ENCODE data around the gene SLC49A3.

Gene SLC49A3

DNA sequence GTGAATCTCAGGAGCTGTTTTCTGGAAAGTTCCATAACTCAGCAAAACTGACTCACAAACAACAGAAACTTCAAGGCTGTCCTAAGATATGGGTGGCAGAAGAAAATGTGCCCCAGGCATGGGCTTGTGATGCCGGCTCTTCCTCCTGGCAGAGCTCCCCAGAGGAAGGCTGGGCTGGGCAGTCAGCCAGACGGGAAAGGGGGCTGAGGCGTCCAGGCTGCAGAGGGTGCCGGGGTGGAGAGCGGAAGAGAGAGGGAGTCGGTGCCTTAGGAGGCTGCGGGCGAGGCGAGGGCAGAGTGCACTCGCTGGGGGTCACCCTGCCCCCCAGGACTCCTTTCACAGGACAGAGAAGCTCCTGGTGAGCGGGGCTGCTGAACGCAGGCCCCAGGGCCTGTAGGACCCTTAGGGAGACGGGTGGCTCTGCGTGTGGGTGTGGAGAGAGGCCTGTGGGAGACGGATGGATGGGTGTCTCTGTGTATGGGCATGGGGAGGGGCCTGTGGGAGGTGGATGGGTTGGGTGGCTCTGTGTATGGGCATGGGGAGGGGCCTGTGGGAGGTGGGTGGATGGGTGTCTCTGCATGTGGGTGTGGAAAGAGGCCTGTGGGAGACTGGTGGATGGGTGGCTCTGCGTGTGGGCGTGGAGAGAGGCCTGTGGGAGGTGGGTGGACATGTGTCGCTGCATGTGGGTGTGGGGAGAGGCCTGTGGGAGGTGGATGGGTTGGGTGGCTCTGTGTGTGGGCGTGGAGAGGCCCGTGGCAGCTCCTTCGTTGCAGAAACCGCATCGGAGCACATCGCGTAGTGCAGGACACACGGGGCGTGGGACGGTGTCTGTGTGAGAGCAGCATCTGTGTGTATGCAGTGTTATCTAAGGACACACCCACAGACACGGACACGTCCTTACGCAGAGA is 32.6 kb upstream of the SLC49A3 start:
- H3K4me3 ChIP-seq (ENCODE audit: low read length in 2 of 2): no peak overlapping the region
- H3K4me1 ChIP-seq (ENCODE audit: control insufficient read depth, insufficient read depth, low read length): peaks cover 5% of the 10 kb centered on the region
- no peak overlapping the region for H3K9ac ChIP-seq (ENCODE audit: low read length in 2 of 2)
- H3K36me3 ChIP-seq (ENCODE audit: control insufficient read depth in 2 of 2, insufficient read depth in 2 of 2, low read length in 2 of 2): peaks cover 0 to 3% of the 10 kb centered on the region in 2 donors
- H3K9me3 ChIP-seq (ENCODE audit: control insufficient read depth in 2 of 2, low read length in 2 of 2): no peaks in the 10 kb centered on the region
- H3K27me3 ChIP-seq (ENCODE audit: control insufficient read depth in 1 of 2, insufficient read depth in 2 of 2, low read length in 2 of 2): no peaks in the 10 kb centered on the region
- H3K27ac ChIP-seq (ENCODE audit: low read length): no peak overlapping the region

DNA sequence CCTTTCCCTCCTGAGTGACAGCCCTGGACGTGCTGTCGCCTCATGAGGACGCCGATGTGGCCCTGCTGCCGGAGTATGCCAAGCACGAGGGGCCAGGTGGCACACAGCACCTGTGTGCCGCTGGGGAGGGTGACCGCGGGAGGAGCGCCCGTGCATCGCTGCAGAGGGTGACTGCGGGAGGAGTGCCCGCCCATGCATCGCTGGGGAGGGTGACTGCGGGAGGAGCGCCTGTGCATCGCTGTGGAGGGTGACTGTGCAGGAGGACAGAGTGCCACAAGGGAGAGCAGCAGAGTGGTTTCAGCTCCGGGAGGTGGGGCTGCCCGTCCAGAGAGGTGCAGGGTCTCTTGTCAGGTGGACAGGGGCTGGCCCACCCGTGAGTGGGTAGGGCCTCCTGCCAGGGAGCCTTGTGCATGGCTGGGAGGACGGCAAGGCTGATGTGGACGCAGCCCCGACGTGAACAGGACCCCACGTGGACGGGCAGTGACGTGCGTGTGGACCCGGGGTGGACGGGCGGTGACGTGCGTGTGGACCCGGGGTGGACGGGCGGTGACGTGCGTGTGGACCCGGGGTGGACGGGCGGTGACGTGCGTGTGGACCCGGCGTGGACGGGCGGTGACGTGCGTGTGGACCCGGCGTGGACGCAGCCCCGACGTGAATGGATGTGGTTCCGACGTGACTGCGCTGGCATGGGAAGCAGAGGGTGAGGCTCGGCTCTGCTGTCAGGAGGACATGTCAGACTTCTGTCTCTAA is 31.3 kb upstream of the SLC49A3 start:
- H3K27ac ChIP-seq (ENCODE audit: low read length): no peak overlapping the region
- no peaks in the 10 kb centered on the region for H3K9me3 ChIP-seq (ENCODE audit: control insufficient read depth in 2 of 2, low read length in 2 of 2)
- H3K27me3 ChIP-seq (ENCODE audit: control insufficient read depth in 1 of 2, insufficient read depth in 2 of 2, low read length in 2 of 2): no peaks in the 10 kb centered on the region
- peaks cover 0 to 3% of the 10 kb centered on the region in 2 donors for H3K36me3 ChIP-seq (ENCODE audit: control insufficient read depth in 2 of 2, insufficient read depth in 2 of 2, low read length in 2 of 2)
- H3K4me3 ChIP-seq (ENCODE audit: low read length in 2 of 2): no peak overlapping the region
- H3K4me1 ChIP-seq (ENCODE audit: control insufficient read depth, insufficient read depth, low read length): peaks cover 2% of the 10 kb centered on the region
- H3K9ac ChIP-seq (ENCODE audit: low read length in 2 of 2): no peak overlapping the region

DNA sequence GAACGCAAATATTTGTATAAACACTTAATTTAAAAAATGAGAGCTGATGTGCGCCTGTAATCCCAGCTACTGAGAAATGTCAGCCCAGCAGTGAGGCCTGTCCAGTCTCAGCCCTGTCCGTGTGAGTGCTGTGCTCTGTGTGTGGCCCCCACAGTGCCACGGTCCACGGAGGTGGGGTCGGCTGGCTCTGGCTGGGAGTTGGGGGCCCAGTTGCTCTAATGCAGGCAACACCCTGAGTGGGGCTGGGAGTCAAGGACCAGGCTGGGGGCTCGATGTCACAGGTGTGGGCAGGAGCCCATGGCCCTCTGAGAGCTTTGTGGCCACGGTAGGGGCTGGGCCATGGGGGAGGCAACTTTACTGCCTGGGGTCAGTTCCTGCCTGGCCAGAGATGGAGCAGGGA is 29.5 kb upstream of the SLC49A3 start:
- Histone ChIP-seq H3K4me3 (ENCODE audit: low read length in 2 of 2) (no peak overlapping the region), H3K27ac (ENCODE audit: low read length) (no peak overlapping the region), H3K9me3 (ENCODE audit: control insufficient read depth in 2 of 2, low read length in 2 of 2) (no peaks in the 10 kb centered on the region), H3K9ac (ENCODE audit: low read length in 2 of 2) (no peak overlapping the region), H3K4me1 (ENCODE audit: control insufficient read depth, insufficient read depth, low read length) (peaks cover 2% of the 10 kb centered on the region), H3K27me3 (ENCODE audit: control insufficient read depth in 1 of 2, insufficient read depth in 2 of 2, low read length in 2 of 2) (no peaks in the 10 kb centered on the region), H3K36me3 (ENCODE audit: control insufficient read depth in 2 of 2, insufficient read depth in 2 of 2, low read length in 2 of 2) (peaks cover 0 to 3% of the 10 kb centered on the region in 2 donors)

DNA sequence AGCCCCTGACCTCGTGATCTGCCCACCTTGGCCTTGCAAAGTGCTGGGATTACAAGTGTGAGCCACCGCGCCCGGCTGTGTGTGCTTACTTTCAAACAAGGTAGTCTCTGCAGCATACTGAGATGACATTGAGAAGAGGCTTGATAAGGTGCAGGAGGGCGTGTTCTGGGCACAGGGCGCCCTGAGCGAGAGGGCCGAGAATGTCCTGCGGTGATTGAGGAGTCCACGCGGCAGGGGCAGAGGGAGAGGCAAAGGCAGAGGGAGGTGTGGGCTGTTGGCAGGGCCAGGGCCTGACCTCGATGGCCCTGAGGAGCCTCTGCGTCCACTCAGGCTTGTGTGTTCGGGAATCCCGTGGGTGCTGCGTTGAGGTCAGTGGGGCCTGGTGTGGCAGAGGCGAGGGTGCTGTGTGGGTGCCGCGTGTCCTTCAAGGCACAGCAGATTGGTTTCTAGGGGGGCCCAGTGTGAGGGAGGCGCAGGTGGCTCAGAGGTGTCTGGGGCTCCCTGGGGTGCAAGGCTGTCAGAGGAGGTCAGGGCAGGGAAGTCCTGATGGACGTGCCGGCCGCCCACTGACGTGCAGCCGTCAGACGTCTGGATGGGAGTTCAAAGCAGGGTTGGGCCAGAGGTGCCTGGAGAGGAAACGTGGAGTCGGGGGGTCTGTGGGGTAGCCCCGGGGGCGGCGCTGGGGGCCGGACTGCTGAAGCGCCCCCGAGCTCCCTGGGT is 28.8 kb upstream of the SLC49A3 start:
- no peaks in the 10 kb centered on the region for H3K9me3 ChIP-seq (ENCODE audit: control insufficient read depth in 2 of 2, low read length in 2 of 2)
- no peak overlapping the region for H3K4me3 ChIP-seq (ENCODE audit: low read length in 2 of 2)
- peaks cover 2% of the 10 kb centered on the region for H3K4me1 ChIP-seq (ENCODE audit: control insufficient read depth, insufficient read depth, low read length)
- H3K9ac ChIP-seq (ENCODE audit: low read length in 2 of 2): no peak overlapping the region
- H3K36me3 ChIP-seq (ENCODE audit: control insufficient read depth in 2 of 2, insufficient read depth in 2 of 2, low read length in 2 of 2): no peaks in the 10 kb centered on the region
- H3K27ac ChIP-seq (ENCODE audit: low read length): no peak overlapping the region
- H3K27me3 ChIP-seq (ENCODE audit: control insufficient read depth in 1 of 2, insufficient read depth in 2 of 2, low read length in 2 of 2): no peaks in the 10 kb centered on the region

- Histone ChIP-seq H3K4me1 (ENCODE audit: control insufficient read depth, insufficient read depth, low read length) (no peaks in the 10 kb centered on the region), H3K27me3 (ENCODE audit: control insufficient read depth in 1 of 2, insufficient read depth in 2 of 2, low read length in 2 of 2) (no peaks in the 10 kb centered on the region), H3K27ac (ENCODE audit: low read length) (no peak overlapping the region), H3K9ac (ENCODE audit: low read length in 2 of 2) (no peak overlapping the region), H3K4me3 (ENCODE audit: low read length in 2 of 2) (no peak overlapping the region), H3K36me3 (ENCODE audit: control insufficient read depth in 2 of 2, insufficient read depth in 2 of 2, low read length in 2 of 2) (peaks cover 0 to 2% of the 10 kb centered on the region in 2 donors), H3K9me3 (ENCODE audit: control insufficient read depth in 2 of 2, low read length in 2 of 2) (no peaks in the 10 kb centered on the region)
Observed at GRCh38 chr4:714087-714486, 25.1 kb upstream of the SLC49A3 start.

GRCh38 chr4:712916-713632 is 24.1 kb upstream of the SLC49A3 start:
- H3K4me1 ChIP-seq (ENCODE audit: control insufficient read depth, insufficient read depth, low read length): peaks cover 6% of the 10 kb centered on the region
- H3K9ac ChIP-seq (ENCODE audit: low read length in 2 of 2): no peak overlapping the region
- no peaks in the 10 kb centered on the region for H3K27me3 ChIP-seq (ENCODE audit: control insufficient read depth in 1 of 2, insufficient read depth in 2 of 2, low read length in 2 of 2)
- H3K27ac ChIP-seq (ENCODE audit: low read length): no peak overlapping the region
- no peak overlapping the region for H3K4me3 ChIP-seq (ENCODE audit: low read length in 2 of 2)
- H3K9me3 ChIP-seq (ENCODE audit: control insufficient read depth in 2 of 2, low read length in 2 of 2): no peaks in the 10 kb centered on the region
- peaks cover 0 to 2% of the 10 kb centered on the region in 2 donors for H3K36me3 ChIP-seq (ENCODE audit: control insufficient read depth in 2 of 2, insufficient read depth in 2 of 2, low read length in 2 of 2)

DNA sequence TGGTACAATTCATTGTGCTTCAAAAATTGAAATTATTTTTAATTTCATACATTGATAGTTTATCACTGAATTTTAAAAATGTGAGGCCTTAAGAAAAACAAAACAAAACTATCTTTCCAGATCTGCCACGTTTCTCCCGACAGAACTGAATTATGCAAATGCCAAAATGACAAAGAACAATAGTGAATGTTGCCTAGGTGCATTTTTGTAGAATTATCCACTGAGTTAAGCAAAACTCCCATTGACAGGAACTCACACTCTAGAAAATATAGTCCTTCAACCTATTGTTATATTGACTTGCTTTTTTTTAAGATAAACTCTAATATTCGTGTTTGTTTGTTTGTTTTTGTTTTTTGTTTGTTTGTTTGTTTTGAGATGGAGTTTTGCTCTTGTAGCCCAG is 23.1 kb upstream of the SLC49A3 start:
- Histone ChIP-seq H3K36me3 (ENCODE audit: control insufficient read depth in 2 of 2, insufficient read depth in 2 of 2, low read length in 2 of 2) (peaks cover 0 to 2% of the 10 kb centered on the region in 2 donors), H3K4me1 (ENCODE audit: control insufficient read depth, insufficient read depth, low read length) (peaks cover 11% of the 10 kb centered on the region), H3K9me3 (ENCODE audit: control insufficient read depth in 2 of 2, low read length in 2 of 2) (no peaks in the 10 kb centered on the region)

GRCh38 chr4:710916-711315 is 22.0 kb upstream of the SLC49A3 start:
- H3K36me3 ChIP-seq (ENCODE audit: control insufficient read depth in 2 of 2, insufficient read depth in 2 of 2, low read length in 2 of 2): peaks cover 0 to 2% of the 10 kb centered on the region in 2 donors
- peaks cover 21% of the 10 kb centered on the region for H3K4me1 ChIP-seq (ENCODE audit: control insufficient read depth, insufficient read depth, low read length)
- no peaks in the 10 kb centered on the region for H3K27me3 ChIP-seq (ENCODE audit: control insufficient read depth in 1 of 2, insufficient read depth in 2 of 2, low read length in 2 of 2)
- no peak overlapping the region for H3K27ac ChIP-seq (ENCODE audit: low read length)
- no peak overlapping the region for H3K4me3 ChIP-seq (ENCODE audit: low read length in 2 of 2)
- H3K9me3 ChIP-seq (ENCODE audit: control insufficient read depth in 2 of 2, low read length in 2 of 2): no peaks in the 10 kb centered on the region
- H3K9ac ChIP-seq (ENCODE audit: low read length in 2 of 2): no peak overlapping the region

More for the DNA sequence above, 23.1 kb upstream of the SLC49A3 start:
- H3K27me3 ChIP-seq (ENCODE audit: control insufficient read depth in 1 of 2, insufficient read depth in 2 of 2, low read length in 2 of 2): no peaks in the 10 kb centered on the region
- H3K4me3 ChIP-seq (ENCODE audit: low read length in 2 of 2): no peak overlapping the region
- H3K27ac ChIP-seq (ENCODE audit: low read length): no peak overlapping the region
- H3K9ac ChIP-seq (ENCODE audit: low read length in 2 of 2): no peak overlapping the region

DNA sequence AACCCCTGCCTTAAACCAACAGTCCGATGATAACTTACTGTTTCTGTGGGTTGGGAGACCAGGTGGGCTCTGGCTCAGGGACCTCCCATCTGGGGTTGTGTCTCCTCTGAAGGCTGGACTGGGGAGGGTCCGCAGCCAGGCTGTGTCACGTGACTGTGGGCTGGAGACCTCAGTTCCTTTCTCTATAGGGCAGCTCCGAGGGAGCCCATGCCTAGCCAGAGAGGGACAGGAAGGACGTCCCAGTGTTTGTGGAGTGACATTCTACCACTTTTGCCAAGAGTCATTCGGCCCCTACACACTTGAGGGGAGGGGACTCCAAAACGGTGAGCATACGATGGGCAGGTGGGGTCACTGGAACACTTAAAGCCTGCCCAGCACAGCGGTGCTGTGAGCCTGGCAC is 21.2 kb upstream of the SLC49A3 start:
- Histone ChIP-seq H3K27me3 (ENCODE audit: control insufficient read depth in 1 of 2, insufficient read depth in 2 of 2, low read length in 2 of 2) (no peaks in the 10 kb centered on the region), H3K27ac (ENCODE audit: low read length) (no peak overlapping the region), H3K9ac (ENCODE audit: low read length in 2 of 2) (no peak overlapping the region), H3K36me3 (ENCODE audit: control insufficient read depth in 2 of 2, insufficient read depth in 2 of 2, low read length in 2 of 2) (peaks cover 0 to 2% of the 10 kb centered on the region in 2 donors), H3K4me3 (ENCODE audit: low read length in 2 of 2) (peak overlapping the region in 1 of 2 donors; percentile 15), H3K9me3 (ENCODE audit: control insufficient read depth in 2 of 2, low read length in 2 of 2) (no peaks in the 10 kb centered on the region), H3K4me1 (ENCODE audit: control insufficient read depth, insufficient read depth, low read length) (peaks cover 24% of the 10 kb centered on the region)

- peaks cover 26% of the 10 kb centered on the region for H3K4me1 ChIP-seq (ENCODE audit: control insufficient read depth, insufficient read depth, low read length)
- H3K4me3 ChIP-seq (ENCODE audit: low read length in 2 of 2): no peak overlapping the region
- H3K9ac ChIP-seq (ENCODE audit: low read length in 2 of 2): no peak overlapping the region
- H3K36me3 ChIP-seq (ENCODE audit: control insufficient read depth in 2 of 2, insufficient read depth in 2 of 2, low read length in 2 of 2): peaks cover 0 to 2% of the 10 kb centered on the region in 2 donors
- H3K27ac ChIP-seq (ENCODE audit: low read length): no peak overlapping the region
- no peaks in the 10 kb centered on the region for H3K27me3 ChIP-seq (ENCODE audit: control insufficient read depth in 1 of 2, insufficient read depth in 2 of 2, low read length in 2 of 2)
- no peaks in the 10 kb centered on the region for H3K9me3 ChIP-seq (ENCODE audit: control insufficient read depth in 2 of 2, low read length in 2 of 2)
Observed at GRCh38 chr4:709348-709747, 20.4 kb upstream of the SLC49A3 start.
